Panc1 (cell line): Measurements from ENCODE around the gene SEC63.

ENCODE experiments used
- POLR2AphosphoS5 ChIP-seq: IDR thresholded peaks from 2 replicates; pipeline ENCODE4 v1.6.1; 2012; ENCODE audit warnings: mild to moderate bottlenecking, low read depth, low read length, moderate library complexity
- REST ChIP-seq, 2 experiments: IDR thresholded peaks; 2 replicates each; pipeline ENCODE4 v1.6.1; 2011 to 2012; ENCODE audit warnings: low read depth in 2 of 2, control low read depth in 1 of 2, low read length in 1 of 2, mild to moderate bottlenecking in 1 of 2, moderate library complexity in 1 of 2; ENCODE audit not compliant: insufficient read depth in 1 of 2
- SIN3A ChIP-seq: IDR thresholded peaks from 2 replicates; pipeline ENCODE4 v1.6.1; 2012; ENCODE audit warnings: low read depth, mild to moderate bottlenecking, low read length, moderate library complexity, borderline replicate concordance; ENCODE audit not compliant: insufficient read depth
- TF ChIP-seq, protein P1 (sequence below): fragments of 450-650 bp; IDR thresholded peaks from 2 replicates; pipeline ENCODE4 v1.5.1; 2017; ENCODE audit warnings: mild to moderate bottlenecking

GRCh38 chr6:107853230-107853629 is 104.8 kb downstream of the SEC63 start:
- TF ChIP-seq SIN3A = no peak
- TF ChIP-seq, protein P1, sequence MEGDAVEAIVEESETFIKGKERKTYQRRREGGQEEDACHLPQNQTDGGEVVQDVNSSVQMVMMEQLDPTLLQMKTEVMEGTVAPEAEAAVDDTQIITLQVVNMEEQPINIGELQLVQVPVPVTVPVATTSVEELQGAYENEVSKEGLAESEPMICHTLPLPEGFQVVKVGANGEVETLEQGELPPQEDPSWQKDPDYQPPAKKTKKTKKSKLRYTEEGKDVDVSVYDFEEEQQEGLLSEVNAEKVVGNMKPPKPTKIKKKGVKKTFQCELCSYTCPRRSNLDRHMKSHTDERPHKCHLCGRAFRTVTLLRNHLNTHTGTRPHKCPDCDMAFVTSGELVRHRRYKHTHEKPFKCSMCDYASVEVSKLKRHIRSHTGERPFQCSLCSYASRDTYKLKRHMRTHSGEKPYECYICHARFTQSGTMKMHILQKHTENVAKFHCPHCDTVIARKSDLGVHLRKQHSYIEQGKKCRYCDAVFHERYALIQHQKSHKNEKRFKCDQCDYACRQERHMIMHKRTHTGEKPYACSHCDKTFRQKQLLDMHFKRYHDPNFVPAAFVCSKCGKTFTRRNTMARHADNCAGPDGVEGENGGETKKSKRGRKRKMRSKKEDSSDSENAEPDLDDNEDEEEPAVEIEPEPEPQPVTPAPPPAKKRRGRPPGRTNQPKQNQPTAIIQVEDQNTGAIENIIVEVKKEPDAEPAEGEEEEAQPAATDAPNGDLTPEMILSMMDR = no peak
- TF ChIP-seq POLR2AphosphoS5 = no peak
- no peak for TF ChIP-seq REST (IDR thresholded peaks at IDR 0.05; ENCODE audit: insufficient read depth in 1 of 2, low read depth in 2 of 2, low read length in 1 of 2)
